Activated CD8-positive, alpha-beta memory T cell treated with anti-CD3 and anti-CD28 coated beads for 36 hours (primary cell): Measurements from ENCODE around the gene CDH4. TPM values are rescaled to one million over a fixed set of nuclear protein-coding genes. Genes with fewer than 3 reads are reported as not detected.

Source experiments
- CTCF ChIA-PET: fragments of 350-600 bp; sonication (Branson Sonifier 250); formaldehyde crosslinking; loops from one replicate; lab custom pipeline; 2021; ENCODE audit warnings: antibody characterized with exemption; lab: Charles Lee
- POLR2A ChIA-PET: fragments of 350-600 bp; sonication (Branson Sonifier 250); formaldehyde crosslinking; loops from one replicate; lab custom pipeline; 2021; ENCODE audit warnings: antibody characterized with exemption; lab: Charles Lee
- total RNA-seq, 2 experiments: library from RNA; stranded (reverse); gene quantifications; one replicate each; pipeline ENCODE4 v1.2.3, GENCODE V29; 2021

CDH4 gene
- total RNA-seq, 2 experiments from 2014 or later: not detected

DNA sequence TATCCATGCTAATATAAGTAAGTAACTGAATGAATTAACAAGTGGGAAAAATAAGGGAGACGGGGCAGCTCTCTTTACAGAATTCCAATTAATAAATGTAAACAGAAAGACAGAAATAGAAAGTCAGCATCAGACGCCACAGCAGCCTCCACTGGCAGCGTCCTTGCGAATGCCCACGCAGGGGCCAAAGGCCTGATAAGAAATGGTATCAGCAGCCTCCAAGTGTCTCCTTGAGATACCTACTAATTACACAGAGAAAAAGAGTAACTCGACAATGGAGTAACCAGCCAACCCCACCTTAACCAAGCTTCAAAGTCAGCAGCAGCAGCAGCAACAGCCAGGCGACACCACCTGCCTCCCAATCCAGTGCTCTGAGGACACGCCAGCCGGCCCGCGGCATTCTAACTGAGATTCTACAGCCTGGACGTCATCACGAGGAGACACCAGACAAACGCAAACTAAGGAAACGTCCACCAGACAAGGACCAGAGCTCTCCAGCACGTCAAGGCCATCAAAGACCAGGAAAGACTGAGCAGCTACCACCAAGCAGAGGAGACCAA lies 734.8 kb downstream of the CDH4 start:
- ChIA-PET CTCF (no interaction called here), POLR2A (no interaction called here)

GRCh38 chr20:61988665-61989064 lies 736.6 kb downstream of the CDH4 start:
- CTCF ChIA-PET: no interaction called here
- POLR2A ChIA-PET: no interaction called here

DNA sequence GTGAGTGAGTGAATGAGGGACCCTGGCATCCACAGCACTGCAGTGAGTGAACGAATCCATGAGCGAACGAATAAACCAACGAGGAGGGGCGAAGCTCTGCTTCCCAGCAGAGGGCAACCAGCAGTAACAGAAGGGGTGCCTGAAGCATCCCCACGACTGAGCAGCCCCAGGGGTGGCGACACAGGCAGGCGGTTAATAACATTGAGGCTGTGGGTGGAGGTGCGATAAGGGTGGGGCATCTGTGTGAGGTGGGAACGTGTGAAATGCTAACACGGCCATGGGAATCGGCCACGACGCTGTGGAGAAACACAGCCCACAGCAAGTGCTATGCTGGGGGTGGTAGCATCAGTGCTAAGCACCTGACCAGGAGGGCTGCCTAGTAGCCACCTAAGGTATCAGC lies 737.7 kb downstream of the CDH4 start:
- ChIA-PET CTCF (no interaction called here), POLR2A (no interaction called here)
